Ascending aorta (tissue), 2 donors: Measurements from ENCODE around the gene KCNC4. TPM values are rescaled to one million over a fixed set of nuclear protein-coding genes. Genes with fewer than 3 reads are reported as not detected.
A peak's percentile ranks its signal among the peaks of the same experiment; 100 is the strongest.

Experiments
- DNase-seq, 2 donors: peaks; one replicate each; pipeline ENCODE4 v3.0.0-alpha.2; 2019; ENCODE audit warnings: low spot score in 2 of 2
- H3K27ac ChIP-seq, 2 donors: fragments of 200-600 bp; sonication (generic); one replicate each; pipeline ENCODE4 v1.5.1; 2016 to 2017; ENCODE audit warnings: mild to moderate bottlenecking in 1 of 2
- H3K27me3 ChIP-seq: fragments of 200-600 bp; sonication (generic); one replicate; pipeline ENCODE4 v1.5.1; 2017
- H3K36me3 ChIP-seq, 2 donors: fragments of 200-600 bp; sonication (generic); one replicate each; pipeline ENCODE4 v1.5.1; 2016
- H3K4me1 ChIP-seq, 2 donors: fragments of 200-600 bp; sonication (generic); one replicate each; pipeline ENCODE4 v1.5.1; 2016 to 2017; ENCODE audit warnings: mild to moderate bottlenecking in 1 of 2
- H3K4me3 ChIP-seq, 2 donors: fragments of 200-600 bp; sonication (generic); one replicate each; pipeline ENCODE4 v1.5.1; 2016 to 2017; ENCODE audit warnings: mild to moderate bottlenecking in 1 of 2
- H3K9me3 ChIP-seq, 2 donors: fragments of 200-600 bp; sonication (generic); one replicate each; pipeline ENCODE4 v1.5.1; 2016
- CTCF ChIP-seq, 3 experiments: fragments of 200-600 bp in 2 of 3; fragments of 450-650 bp in 1 of 3; sonication (generic) in 2 of 3; IDR thresholded peaks; one replicate each; pipeline ENCODE4 v1.5.1; 2016 to 2019; ENCODE audit warnings: antibody characterized with exemption in 3 of 3, mild to moderate bottlenecking in 1 of 3, moderate library complexity in 1 of 3
- intact Hi-C: fragments of 100-400 bp; cut with DNase I; formaldehyde crosslinking; loops from one replicate; pipeline ENCODE4 v1.15.1; 2023
- total RNA-seq: library from RNA; depleted of rRNA; stranded (reverse); fragments of >200 nt; gene quantifications from one replicate; pipeline ENCODE4 v1.1.0, GENCODE V29; 2016

KCNC4 gene
- total RNA-seq, 1 donor from 2014 or later = 8.4 TPM

- no peaks in the 10 kb centered on the region for H3K9me3 ChIP-seq
- no peak overlapping the region for H3K4me3 ChIP-seq
- no peak for TF ChIP-seq CTCF (IDR thresholded peaks at IDR 0.05)
- no peak for DNase-seq
- intact Hi-C loops = no loop called here
- no peak overlapping the region for H3K27ac ChIP-seq
- peaks cover 0 to 9% of the 10 kb centered on the region in 2 donors for H3K4me1 ChIP-seq
- no peaks in the 10 kb centered on the region for H3K36me3 ChIP-seq
- H3K27me3 ChIP-seq = no peaks in the 10 kb centered on the region
Measured at GRCh38 chr1:110240476-110241210, 30.5 kb downstream of the KCNC4 start.

GRCh38 chr1:110241516-110241915 is 31.4 kb downstream of the KCNC4 start:
- H3K27me3 ChIP-seq = no peaks in the 10 kb centered on the region
- no peaks in the 10 kb centered on the region for H3K36me3 ChIP-seq
- no peak for DNase-seq
- H3K9me3 ChIP-seq = no peaks in the 10 kb centered on the region
- H3K27ac ChIP-seq = no peak overlapping the region
- TF ChIP-seq CTCF (IDR thresholded peaks at IDR 0.05) = no peak
- H3K4me1 ChIP-seq = peaks cover 0 to 9% of the 10 kb centered on the region in 2 donors
- H3K4me3 ChIP-seq = no peak overlapping the region
- intact Hi-C loops = no loop called here

- Histone ChIP-seq H3K36me3 (no peaks in the 10 kb centered on the region), H3K4me3 (no peak overlapping the region), H3K4me1 (peaks cover 0 to 9% of the 10 kb centered on the region in 2 donors), H3K9me3 (no peaks in the 10 kb centered on the region), H3K27me3 (no peaks in the 10 kb centered on the region), H3K27ac (no peak overlapping the region)
- intact Hi-C loops = no loop called here
- DNase-seq = no peak
- TF ChIP-seq CTCF (IDR thresholded peaks at IDR 0.05) = no peak
Measured at GRCh38 chr1:110242062-110242461, 31.9 kb downstream of the KCNC4 start.

GRCh38 chr1:110242731-110243130 is 32.6 kb downstream of the KCNC4 start:
- H3K27ac ChIP-seq = no peak overlapping the region
- H3K9me3 ChIP-seq = no peaks in the 10 kb centered on the region
- H3K36me3 ChIP-seq = no peaks in the 10 kb centered on the region
- peaks cover 0 to 9% of the 10 kb centered on the region in 2 donors for H3K4me1 ChIP-seq
- intact Hi-C loops = no loop called here
- H3K27me3 ChIP-seq = no peaks in the 10 kb centered on the region
- H3K4me3 ChIP-seq = no peak overlapping the region
- DNase-seq = no peak
- no peak for TF ChIP-seq CTCF (IDR thresholded peaks at IDR 0.05)

GRCh38 chr1:110243146-110243545 is 33.0 kb downstream of the KCNC4 start:
- intact Hi-C loops = no loop called here
- no peaks in the 10 kb centered on the region for H3K9me3 ChIP-seq

More at GRCh38 chr1:110243146-110243545, 33.0 kb downstream of the KCNC4 start:
- no peak overlapping the region for H3K4me3 ChIP-seq
- peaks cover 0 to 9% of the 10 kb centered on the region in 2 donors for H3K4me1 ChIP-seq
- H3K27me3 ChIP-seq = no peaks in the 10 kb centered on the region
- TF ChIP-seq CTCF (IDR thresholded peaks at IDR 0.05) = no peak
- no peaks in the 10 kb centered on the region for H3K36me3 ChIP-seq
- peak overlapping the region in 1 of 2 donors; percentile 59 for H3K27ac ChIP-seq
- no peak for DNase-seq
